Fibroblast of mammary gland (primary cell): Measurements from ENCODE around the gene PLA2G5.

ENCODE experiments used
- DNase-seq: peaks from one replicate; pipeline ENCODE4 v3.0.0-alpha.2; 2010; ENCODE audit warnings: low read depth
- H3K4me3 ChIP-seq: 2 replicates; pipeline ENCODE4 v1.5.1; 2011; ENCODE audit warnings: low read depth, mild to moderate bottlenecking, low read length, moderate library complexity; ENCODE audit not compliant: control insufficient read depth
- CTCF ChIP-seq: conservative IDR thresholded peaks from 2 replicates; pipeline ENCODE4 v1.5.1; 2011; ENCODE audit warnings: low read depth, low read length, inconsistent platforms; ENCODE audit not compliant: control insufficient read depth, insufficient read depth

PLA2G5 gene

GRCh38 chr1:20139776-20140612 is 70.0 kb downstream of the PLA2G5 start:
- DNase-seq: no peak
- no peak overlapping the region for H3K4me3 ChIP-seq
- no peak for TF ChIP-seq CTCF

- H3K4me3 ChIP-seq: no peak overlapping the region
- no peak for TF ChIP-seq CTCF
- DNase-seq: no peak
Measured at GRCh38 chr1:20141001-20141400, 71.0 kb downstream of the PLA2G5 start.

GRCh38 chr1:20141466-20141865 is 71.5 kb downstream of the PLA2G5 start:
- DNase-seq: no peak
- no peak overlapping the region for H3K4me3 ChIP-seq
- TF ChIP-seq CTCF: no peak
